ENCODE data around the gene RCCD1. TPM values are rescaled to one million over a fixed set of nuclear protein-coding genes. Genes with fewer than 3 reads are reported as not detected.

RCCD1 gene
- total RNA-seq, 4 donors from 2014 or later: 7.4 to 16.5 (median 11.6) TPM

DNA sequence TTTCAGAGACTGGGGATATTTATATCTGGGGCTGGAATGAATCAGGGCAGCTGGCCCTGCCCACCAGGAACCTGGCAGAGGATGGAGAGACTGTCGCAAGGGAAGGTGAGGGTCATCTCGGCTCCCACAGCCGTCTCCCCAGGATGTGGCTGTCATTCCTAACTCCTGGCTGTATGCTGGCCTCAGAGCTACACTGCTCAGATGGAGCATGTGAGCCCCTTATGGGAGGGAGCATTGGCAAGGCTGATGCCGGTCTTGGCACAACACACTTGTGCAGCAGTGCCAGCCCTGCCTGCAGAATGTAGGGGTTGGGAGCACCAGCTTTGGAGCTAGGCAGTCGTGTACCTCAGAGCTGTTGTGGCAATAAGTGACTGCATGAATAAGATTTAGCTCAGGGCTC is 5.2 kb downstream of the RCCD1 start:
- Histone ChIP-seq H3K36me3 (no peaks in the 10 kb centered on the region), H3K9me3 (no peaks in the 10 kb centered on the region), H3K4me1 (peaks cover 0 to 5% of the 10 kb centered on the region in 2 donors), H3K27me3 (no peaks in the 10 kb centered on the region), H3K27ac (no peak overlapping the region), H3K4me3 (no peak overlapping the region)
- no peak for TF ChIP-seq POLR2A (IDR thresholded peaks at IDR 0.05)
- TF ChIP-seq, protein P1, sequence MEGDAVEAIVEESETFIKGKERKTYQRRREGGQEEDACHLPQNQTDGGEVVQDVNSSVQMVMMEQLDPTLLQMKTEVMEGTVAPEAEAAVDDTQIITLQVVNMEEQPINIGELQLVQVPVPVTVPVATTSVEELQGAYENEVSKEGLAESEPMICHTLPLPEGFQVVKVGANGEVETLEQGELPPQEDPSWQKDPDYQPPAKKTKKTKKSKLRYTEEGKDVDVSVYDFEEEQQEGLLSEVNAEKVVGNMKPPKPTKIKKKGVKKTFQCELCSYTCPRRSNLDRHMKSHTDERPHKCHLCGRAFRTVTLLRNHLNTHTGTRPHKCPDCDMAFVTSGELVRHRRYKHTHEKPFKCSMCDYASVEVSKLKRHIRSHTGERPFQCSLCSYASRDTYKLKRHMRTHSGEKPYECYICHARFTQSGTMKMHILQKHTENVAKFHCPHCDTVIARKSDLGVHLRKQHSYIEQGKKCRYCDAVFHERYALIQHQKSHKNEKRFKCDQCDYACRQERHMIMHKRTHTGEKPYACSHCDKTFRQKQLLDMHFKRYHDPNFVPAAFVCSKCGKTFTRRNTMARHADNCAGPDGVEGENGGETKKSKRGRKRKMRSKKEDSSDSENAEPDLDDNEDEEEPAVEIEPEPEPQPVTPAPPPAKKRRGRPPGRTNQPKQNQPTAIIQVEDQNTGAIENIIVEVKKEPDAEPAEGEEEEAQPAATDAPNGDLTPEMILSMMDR (IDR thresholded peaks at IDR 0.05): no peak
- DNase-seq: no peak
- intact Hi-C loops (cut with DNase I; ENCODE audit: low total_unique reads): no loop called here

DNA sequence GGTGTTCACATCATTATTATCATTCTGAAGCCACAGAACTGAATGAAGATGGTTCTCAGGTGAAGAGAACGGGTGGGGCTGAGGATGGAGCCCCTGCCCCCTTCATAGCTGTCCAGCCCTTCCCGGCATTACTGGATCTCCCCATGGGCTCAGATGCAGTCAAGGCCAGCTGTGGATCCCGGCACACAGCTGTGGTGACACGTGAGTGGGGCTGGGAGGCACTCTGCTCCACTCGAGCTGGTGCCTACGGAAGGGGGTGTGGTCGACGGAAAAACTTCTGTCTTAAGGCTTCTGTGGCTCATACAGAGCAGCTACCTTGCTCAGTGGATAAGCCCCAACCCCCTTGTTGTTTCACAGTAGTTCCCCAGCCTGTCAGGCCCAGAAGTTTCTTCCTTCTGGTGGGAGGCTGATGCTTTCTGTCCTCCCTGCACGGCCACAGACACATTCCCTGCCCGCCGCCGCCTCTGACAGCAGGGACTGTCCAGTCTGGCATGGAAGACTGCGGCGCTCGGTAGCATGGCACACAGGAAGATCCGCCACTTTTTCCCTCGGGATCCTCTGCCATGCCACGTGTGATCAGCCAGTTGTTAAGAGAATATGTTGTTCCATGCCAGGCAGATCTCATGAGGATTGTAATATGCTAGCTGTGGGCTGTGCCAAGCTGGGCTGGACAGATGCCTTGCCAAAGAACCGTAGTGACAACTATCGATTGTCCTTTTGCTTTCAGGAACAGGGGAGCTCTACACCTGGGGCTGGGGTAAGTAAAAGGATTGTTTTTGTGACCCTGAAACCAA is 5.8 kb downstream of the RCCD1 start:
- TF ChIP-seq, protein P1 (IDR thresholded peaks at IDR 0.05): no peak
- TF ChIP-seq POLR2A (IDR thresholded peaks at IDR 0.05): no peak
- intact Hi-C loops (cut with DNase I; ENCODE audit: low total_unique reads): no loop called here
- no peak for DNase-seq
- H3K36me3 ChIP-seq: no peaks in the 10 kb centered on the region
- H3K27me3 ChIP-seq: no peaks in the 10 kb centered on the region
- no peak overlapping the region for H3K4me3 ChIP-seq
- H3K4me1 ChIP-seq: peaks cover 0 to 5% of the 10 kb centered on the region in 2 donors
- H3K9me3 ChIP-seq: no peaks in the 10 kb centered on the region
- no peak overlapping the region for H3K27ac ChIP-seq

DNA sequence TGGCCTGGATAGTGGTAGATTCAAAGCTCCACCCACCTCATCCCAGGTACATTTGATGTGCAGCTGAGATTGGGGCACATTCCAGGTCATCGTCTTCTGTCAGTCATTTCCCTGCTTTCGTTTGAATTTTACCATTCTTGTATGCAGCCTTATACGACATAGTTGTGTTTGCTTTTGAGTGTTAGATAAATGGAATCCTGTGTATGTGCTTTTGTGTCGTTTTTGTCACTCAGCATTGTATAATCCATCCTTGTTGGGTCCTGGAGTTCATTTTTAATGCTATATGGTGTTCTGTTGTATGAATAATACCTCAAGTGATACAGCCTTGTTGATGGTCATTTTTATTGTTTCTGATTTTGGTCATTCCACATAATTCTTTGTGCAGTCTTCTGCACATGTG is 7.3 kb downstream of the RCCD1 start:
- Histone ChIP-seq H3K4me3 (no peak overlapping the region), H3K36me3 (no peaks in the 10 kb centered on the region), H3K27me3 (no peaks in the 10 kb centered on the region), H3K9me3 (no peaks in the 10 kb centered on the region), H3K27ac (no peak overlapping the region), H3K4me1 (no peaks in the 10 kb centered on the region)
- no peak for DNase-seq
- intact Hi-C loops (cut with DNase I; ENCODE audit: low total_unique reads): no loop called here
- no peak for TF ChIP-seq POLR2A (IDR thresholded peaks at IDR 0.05)
- TF ChIP-seq, protein P1 (IDR thresholded peaks at IDR 0.05): no peak

DNA sequence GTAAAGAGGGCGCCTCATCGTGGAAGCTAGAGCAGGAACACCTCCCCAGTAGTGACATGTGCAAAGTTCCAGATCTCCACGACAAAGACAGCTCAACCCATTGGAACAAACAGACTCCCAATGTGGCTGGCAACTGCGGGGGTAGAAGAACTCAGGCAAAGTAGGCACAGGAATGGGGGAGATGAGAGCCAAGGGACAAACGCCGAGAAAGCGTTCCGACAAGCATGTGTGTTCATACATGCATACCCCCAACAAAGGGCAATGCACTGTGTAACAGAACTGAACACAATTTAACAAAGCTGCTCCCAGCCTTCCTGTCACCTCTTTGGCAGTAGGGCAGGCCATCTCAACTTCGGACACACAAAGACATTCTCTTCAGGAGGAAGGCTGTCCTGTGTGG is 11.6 kb downstream of the RCCD1 start:
- intact Hi-C loops (cut with DNase I; ENCODE audit: low total_unique reads): no loop called here
- Histone ChIP-seq H3K4me3 (no peak overlapping the region), H3K27me3 (no peaks in the 10 kb centered on the region), H3K27ac (no peak overlapping the region), H3K36me3 (no peaks in the 10 kb centered on the region), H3K4me1 (no peaks in the 10 kb centered on the region), H3K9me3 (no peaks in the 10 kb centered on the region)
- DNase-seq: no peak
- TF ChIP-seq POLR2A (IDR thresholded peaks at IDR 0.05): no peak
- TF ChIP-seq, protein P1 (IDR thresholded peaks at IDR 0.05): no peak

DNA sequence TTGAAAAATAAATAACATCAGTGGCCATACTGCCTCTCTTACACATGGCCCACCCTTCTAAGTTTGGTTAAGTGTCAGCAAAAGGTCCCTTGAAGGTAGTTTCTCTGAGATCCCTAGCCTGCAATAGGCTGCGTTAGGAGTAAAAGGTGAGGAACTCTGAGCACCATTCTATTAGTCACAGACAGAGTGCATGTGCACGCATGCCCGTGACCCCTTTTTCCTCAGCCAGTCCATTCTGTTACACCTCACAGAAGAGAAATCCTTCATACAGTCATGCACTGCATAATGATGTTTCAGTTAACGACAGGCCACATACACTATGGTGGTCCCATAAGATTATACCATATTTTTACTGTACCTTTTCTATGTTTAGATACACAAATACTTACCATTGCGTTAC is 12.5 kb downstream of the RCCD1 start:
- Histone ChIP-seq H3K9me3 (no peaks in the 10 kb centered on the region), H3K27me3 (no peaks in the 10 kb centered on the region), H3K36me3 (no peaks in the 10 kb centered on the region), H3K4me1 (no peaks in the 10 kb centered on the region), H3K27ac (no peak overlapping the region), H3K4me3 (no peak overlapping the region)
- no peak for TF ChIP-seq POLR2A (IDR thresholded peaks at IDR 0.05)
- TF ChIP-seq, protein P1 (IDR thresholded peaks at IDR 0.05): no peak
- intact Hi-C loops (cut with DNase I; ENCODE audit: low total_unique reads): no loop called here
- no peak for DNase-seq
